MCF 10A (cell line): ENCODE data around the gene MYH6. TPM values are rescaled to one million over a fixed set of nuclear protein-coding genes. Genes with fewer than 3 reads are reported as not detected.

ENCODE experiments used
- BruUV-seq: library from RNA; stranded (reverse); fragments of 400-500 nt; replicated peaks from 2 replicates; lab custom pipeline; 2021; lab: Mats Ljungman, UMichigan
- CTCF ChIA-PET: fragments of 300-600 bp; sonication (Branson Sonifier 250); formaldehyde crosslinking; extraction: SDS; loops from one replicate; lab custom pipeline; 2021; ENCODE audit warnings: antibody characterized with exemption, inconsistent platforms; lab: Yijun Ruan, JAX
- POLR2A ChIA-PET: fragments of 300-600, 350-650 bp; sonication (Branson Sonifier 250); formaldehyde crosslinking; extraction: SDS; loops from one replicate; lab custom pipeline; 2020; ENCODE audit warnings: antibody characterized with exemption, inconsistent platforms; lab: Yijun Ruan, JAX
- DNase-seq: peaks from one replicate; pipeline ENCODE4 v3.0.0-alpha.2; 2018; ENCODE audit not compliant: unreplicated experiment
- H3K27ac Mint-ChIP-seq: one replicate; pipeline ENCODE4 v1.8.0; 2022; ENCODE audit warnings: mild to moderate bottlenecking, low read depth, mixed read lengths; ENCODE audit not compliant: unreplicated experiment
- H3K27me3 Mint-ChIP-seq: one replicate; pipeline ENCODE4 v1.8.0; 2022; ENCODE audit warnings: mixed read lengths; ENCODE audit not compliant: insufficient read depth, unreplicated experiment
- H3K36me3 Mint-ChIP-seq: one replicate; pipeline ENCODE4 v1.8.0; 2022; ENCODE audit warnings: mild to moderate bottlenecking, moderate library complexity, mixed read lengths; ENCODE audit not compliant: insufficient read depth, unreplicated experiment
- H3K4me1 Mint-ChIP-seq: one replicate; pipeline ENCODE4 v1.8.0; 2022; ENCODE audit warnings: mixed read lengths; ENCODE audit not compliant: insufficient read depth, unreplicated experiment
- H3K4me3 Mint-ChIP-seq: one replicate; pipeline ENCODE4 v1.8.0; 2022; ENCODE audit warnings: mild to moderate bottlenecking, moderate library complexity, mixed read lengths; ENCODE audit not compliant: unreplicated experiment
- H3K9me3 Mint-ChIP-seq: one replicate; pipeline ENCODE4 v1.8.0; 2022; ENCODE audit warnings: mixed read lengths; ENCODE audit not compliant: unreplicated experiment
- CTCF ChIP-seq: fragments of 200-600 bp; IDR thresholded peaks from one replicate; pipeline ENCODE4 v1.8.0; 2022; ENCODE audit warnings: antibody characterized with exemption, mild to moderate bottlenecking; ENCODE audit not compliant: unreplicated experiment
- intact Hi-C: fragments of 100-400 bp; cut with micrococcal nuclease; formaldehyde crosslinking; loops from 2 replicates; pipeline ENCODE4 v1.14.1; 2022
- total RNA-seq: library from RNA; stranded (reverse); gene quantifications from 2 replicates; pipeline ENCODE4 v1.2.3, GENCODE V29; 2022

Gene MYH6
- total RNA-seq, 1 experiment from 2014 or later: not detected

GRCh38 chr14:23377198-23377550 lies 30.9 kb downstream of the MYH6 start:
- no peak for DNase-seq
- no peaks in the 10 kb centered on the region for H3K9me3 Mint-ChIP-seq
- intact Hi-C loops: no loop called here
- no peak for TF ChIP-seq CTCF
- no peaks in the 10 kb centered on the region for H3K36me3 Mint-ChIP-seq
- H3K27me3 Mint-ChIP-seq: peaks cover 46% of the 10 kb centered on the region
- POLR2A ChIA-PET: no interaction called here
- no peak overlapping the region for H3K27ac Mint-ChIP-seq
- H3K4me3 Mint-ChIP-seq: no peak overlapping the region
- no TSS peak for BruUV-seq
- no peaks in the 10 kb centered on the region for H3K4me1 Mint-ChIP-seq
- CTCF ChIA-PET: interaction anchor here (0.6 to 1.4 kb wide), 4 partner anchors 9 to 120 kb away, joined by 3 to 4 read pairs (median 3); no protein-coding TSS in a partner anchor

GRCh38 chr14:23376482-23377197 lies 31.4 kb downstream of the MYH6 start, which contains the start of gene CMTM5:
CMTM5 (plus strand) TSS chr14:23377046; CDS start chr14:23377252, 206 bp downstream.
- Mint-ChIP-seq H3K9me3 (no peaks in the 10 kb centered on the region), H3K4me3 (no peak within 1 kb of the TSS), H3K27me3 (peaks cover 46% of the 10 kb centered on the region), H3K36me3 (no peaks in the 10 kb centered on the region), H3K27ac (no peak within 1 kb of the TSS), H3K4me1 (no peaks in the 10 kb centered on the region)
- BruUV-seq: no TSS peak
- intact Hi-C loops: no loop called here
- no peak for DNase-seq
- TF ChIP-seq CTCF: no peak
- POLR2A ChIA-PET: no interaction called here
- CTCF ChIA-PET: interaction anchor here (0.6 to 1.4 kb wide), 8 partner anchors 9 to 1047 kb away, joined by 3 to 4 read pairs (median 3); no protein-coding TSS in a partner anchor

GRCh38 chr14:23375527-23376251 lies 32.4 kb downstream of the MYH6 start:
- ChIA-PET CTCF (interaction anchor here (0.6 to 1.7 kb wide), 9 partner anchors 10 to 1048 kb away, joined by 3 to 7 read pairs (median 3); no protein-coding TSS in a partner anchor), POLR2A (interaction anchor here (0.6 kb wide), 1 partner anchor 638 kb away, joined by 3 read pairs; no protein-coding TSS in a partner anchor)
- Mint-ChIP-seq H3K4me3 (no peak overlapping the region), H3K27me3 (peaks cover 46% of the 10 kb centered on the region), H3K36me3 (no peaks in the 10 kb centered on the region), H3K4me1 (no peaks in the 10 kb centered on the region), H3K27ac (no peak overlapping the region), H3K9me3 (no peaks in the 10 kb centered on the region)
- TF ChIP-seq CTCF: no peak
- no TSS peak for BruUV-seq
- intact Hi-C loops: no loop called here
- no peak for DNase-seq

- intact Hi-C loops: no loop called here
- no peaks in the 10 kb centered on the region for H3K9me3 Mint-ChIP-seq
- no TSS peak for BruUV-seq
- H3K27ac Mint-ChIP-seq: no peak overlapping the region
- CTCF ChIA-PET: interaction anchor here (0.6 to 0.8 kb wide), 3 partner anchors 46 to 380 kb away, joined by 4 to 5 read pairs (median 5); no protein-coding TSS in a partner anchor
- peaks cover 33% of the 10 kb centered on the region for H3K27me3 Mint-ChIP-seq
- DNase-seq: no peak
- TF ChIP-seq CTCF: no peak
- H3K36me3 Mint-ChIP-seq: no peaks in the 10 kb centered on the region
- no peaks in the 10 kb centered on the region for H3K4me1 Mint-ChIP-seq
- POLR2A ChIA-PET: no interaction called here
- no peak overlapping the region for H3K4me3 Mint-ChIP-seq
Observed at GRCh38 chr14:23373041-23373440, 35.0 kb downstream of the MYH6 start.
